ENCODE measurements around the gene SRGAP2.
"Not testable (repeated sequence)": the region's sequence is repeated elsewhere in the genome, so short reads cannot be mapped to it uniquely, and the experiment has no call there.

- not testable (repeated sequence) for TF ChIP-seq MYNN (tag by site-specific recombination; IDR thresholded peaks at IDR 0.05; ENCODE audit: borderline replicate concordance); ZNF423 (tag by site-specific recombination; IDR thresholded peaks at IDR 0.05)
- TF ChIP-seq, protein P1, sequence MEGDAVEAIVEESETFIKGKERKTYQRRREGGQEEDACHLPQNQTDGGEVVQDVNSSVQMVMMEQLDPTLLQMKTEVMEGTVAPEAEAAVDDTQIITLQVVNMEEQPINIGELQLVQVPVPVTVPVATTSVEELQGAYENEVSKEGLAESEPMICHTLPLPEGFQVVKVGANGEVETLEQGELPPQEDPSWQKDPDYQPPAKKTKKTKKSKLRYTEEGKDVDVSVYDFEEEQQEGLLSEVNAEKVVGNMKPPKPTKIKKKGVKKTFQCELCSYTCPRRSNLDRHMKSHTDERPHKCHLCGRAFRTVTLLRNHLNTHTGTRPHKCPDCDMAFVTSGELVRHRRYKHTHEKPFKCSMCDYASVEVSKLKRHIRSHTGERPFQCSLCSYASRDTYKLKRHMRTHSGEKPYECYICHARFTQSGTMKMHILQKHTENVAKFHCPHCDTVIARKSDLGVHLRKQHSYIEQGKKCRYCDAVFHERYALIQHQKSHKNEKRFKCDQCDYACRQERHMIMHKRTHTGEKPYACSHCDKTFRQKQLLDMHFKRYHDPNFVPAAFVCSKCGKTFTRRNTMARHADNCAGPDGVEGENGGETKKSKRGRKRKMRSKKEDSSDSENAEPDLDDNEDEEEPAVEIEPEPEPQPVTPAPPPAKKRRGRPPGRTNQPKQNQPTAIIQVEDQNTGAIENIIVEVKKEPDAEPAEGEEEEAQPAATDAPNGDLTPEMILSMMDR (tag by site-specific recombination; IDR thresholded peaks at IDR 0.05), result not testable (repeated sequence)
These were observed 16.4 kb downstream of the SRGAP2 start for GRCh38 chr1:206219514-206220331.

All from HEK293 (cell line).